Esophagus muscularis mucosa (tissue), 4 donors: ENCODE results near the gene C1QTNF1. TPM values are rescaled to one million over a fixed set of nuclear protein-coding genes. Genes with fewer than 3 reads are reported as not detected.

ENCODE experiments used
- DNase-seq: peaks from one replicate; pipeline ENCODE4 v3.0.0-alpha.2; 2017; ENCODE audit errors: extremely low spot score
- H3K27ac ChIP-seq, 4 donors: fragments of 200-600 bp; sonication (generic); replicated peaks in 1 of 4; 1 replicate in 3 of 4; 2 replicates in 1 of 4; pipeline ENCODE4 v1.5.1; 2016 to 2019; ENCODE audit warnings: mild to moderate bottlenecking in 1 of 4
- H3K27me3 ChIP-seq, 4 donors: fragments of 200-600 bp; sonication (generic); one replicate each; pipeline versions ENCODE4 v1.5.1 to v1.6.0; 2016 to 2019
- H3K36me3 ChIP-seq, 4 donors: fragments of 200-600 bp; sonication (generic); one replicate each; pipeline ENCODE4 v1.5.1; 2016 to 2019
- H3K4me1 ChIP-seq, 4 donors: fragments of 200-600 bp; sonication (generic); one replicate each; pipeline ENCODE4 v1.5.1; 2016 to 2019
- H3K4me3 ChIP-seq, 4 donors: fragments of 200-600 bp; sonication (generic); 1 replicate in 2 of 4; 2 replicates in 2 of 4; pipeline ENCODE4 v1.5.1; 2016 to 2019; ENCODE audit warnings: mild to moderate bottlenecking in 4 of 4, moderate library complexity in 1 of 4
- H3K9me3 ChIP-seq, 4 donors: fragments of 200-600 bp; sonication (generic); 1 replicate in 3 of 4; 2 replicates in 1 of 4; pipeline ENCODE4 v1.5.1; 2016 to 2019
- EP300 ChIP-seq: sonication (generic); formaldehyde crosslinking; IDR thresholded peaks from one replicate; pipeline ENCODE4 v1.6.1; 2017; ENCODE audit warnings: antibody characterized with exemption
- POLR2A ChIP-seq: fragments of 450-650 bp; IDR thresholded peaks from one replicate; pipeline ENCODE4 v1.6.1; 2017; ENCODE audit warnings: antibody characterized with exemption, moderate library complexity, mild to moderate bottlenecking, low read depth
- POLR2AphosphoS5 ChIP-seq, 2 donors: sonication (generic); formaldehyde crosslinking; IDR thresholded peaks; one replicate each; pipeline ENCODE4 v1.6.1; 2017; ENCODE audit warnings: antibody characterized with exemption in 2 of 2
- WGBS: methylation state at CpG from one replicate; pipeline ENCODE4 v1.1.5; 2018; 5-methylcytosine and 5-hydroxymethylcytosine counted together
- intact Hi-C: fragments of 100-400 bp; cut with DNase I; formaldehyde crosslinking; loops from one replicate; pipeline ENCODE4 v1.15.1; 2023
- total RNA-seq, 4 donors: library from RNA; depleted of rRNA; stranded (reverse); fragments of >200 nt; gene quantifications; one replicate each; pipeline versions ENCODE4 v1.1.0 to v1.2.1, GENCODE V29; 2016
- TF ChIP-seq, protein P1 (sequence below), 3 experiments: fragments of 200-600 bp in 2 of 3; fragments of 450-650 bp in 1 of 3; sonication (generic) in 2 of 3; IDR thresholded peaks; one replicate each; pipeline ENCODE4 v1.5.1; 2017 to 2019; ENCODE audit warnings: antibody characterized with exemption in 3 of 3, mild to moderate bottlenecking in 2 of 3, moderate library complexity in 1 of 3

Gene C1QTNF1
- total RNA-seq, 4 donors from 2014 or later, result 31.1 to 115 (median 70.4) TPM

DNA sequence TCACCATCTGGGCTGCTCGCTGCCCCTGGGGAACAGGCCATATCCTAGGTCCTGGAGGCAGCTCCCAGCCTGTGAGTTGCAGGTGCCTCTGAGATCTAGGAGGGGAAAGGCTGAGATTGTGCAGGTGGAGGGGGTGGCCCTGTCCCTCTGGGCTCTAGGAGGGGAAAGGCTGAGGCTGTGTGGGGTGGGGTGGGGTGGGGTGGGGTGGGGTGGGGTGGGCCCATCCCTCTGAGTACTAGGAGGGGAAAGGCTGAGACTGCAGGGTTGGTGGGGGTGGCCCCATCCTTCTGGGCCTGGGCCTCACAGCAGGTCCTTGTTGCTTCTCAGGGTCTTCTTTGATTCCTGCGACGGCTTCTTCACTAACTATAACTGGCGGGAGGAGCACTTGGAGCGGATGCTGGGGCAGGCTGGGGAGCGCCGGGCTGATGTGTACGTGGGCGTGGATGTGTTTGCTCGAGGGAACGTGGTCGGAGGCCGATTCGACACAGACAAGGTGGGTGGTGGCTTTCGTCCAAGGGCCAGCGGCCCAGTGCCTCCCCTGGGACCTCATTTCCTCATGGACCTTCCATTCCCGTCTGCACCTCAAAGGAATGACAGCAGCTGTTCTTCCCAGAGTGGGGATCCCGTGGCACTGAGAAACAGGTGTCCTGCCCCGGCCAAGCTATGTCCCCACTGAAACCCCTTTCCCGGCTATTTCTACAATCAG, 57.8 kb downstream of the C1QTNF1 start:
- intact Hi-C loops, result loop anchor here (5.0 kb wide), 1 partner anchor 34 kb away; no protein-coding TSS in a partner anchor
- Histone ChIP-seq H3K9me3 (no peaks in the 10 kb centered on the region), H3K36me3 (peaks cover 24 to 95% (median 86%) of the 10 kb centered on the region in 4 donors), H3K4me3 (no peak overlapping the region), H3K27ac (no peak overlapping the region), H3K27me3 (no peaks in the 10 kb centered on the region), H3K4me1 (peaks cover 3 to 19% (median 9%) of the 10 kb centered on the region in 4 donors)
- DNase-seq, result no peak
- WGBS, result 77% methylated on average over 8 of the region's 20 CpGs
- no peak for TF ChIP-seq POLR2A
- TF ChIP-seq EP300, result no peak
- TF ChIP-seq POLR2AphosphoS5 (IDR thresholded peaks at IDR 0.05), result no peak
- TF ChIP-seq, protein P1, sequence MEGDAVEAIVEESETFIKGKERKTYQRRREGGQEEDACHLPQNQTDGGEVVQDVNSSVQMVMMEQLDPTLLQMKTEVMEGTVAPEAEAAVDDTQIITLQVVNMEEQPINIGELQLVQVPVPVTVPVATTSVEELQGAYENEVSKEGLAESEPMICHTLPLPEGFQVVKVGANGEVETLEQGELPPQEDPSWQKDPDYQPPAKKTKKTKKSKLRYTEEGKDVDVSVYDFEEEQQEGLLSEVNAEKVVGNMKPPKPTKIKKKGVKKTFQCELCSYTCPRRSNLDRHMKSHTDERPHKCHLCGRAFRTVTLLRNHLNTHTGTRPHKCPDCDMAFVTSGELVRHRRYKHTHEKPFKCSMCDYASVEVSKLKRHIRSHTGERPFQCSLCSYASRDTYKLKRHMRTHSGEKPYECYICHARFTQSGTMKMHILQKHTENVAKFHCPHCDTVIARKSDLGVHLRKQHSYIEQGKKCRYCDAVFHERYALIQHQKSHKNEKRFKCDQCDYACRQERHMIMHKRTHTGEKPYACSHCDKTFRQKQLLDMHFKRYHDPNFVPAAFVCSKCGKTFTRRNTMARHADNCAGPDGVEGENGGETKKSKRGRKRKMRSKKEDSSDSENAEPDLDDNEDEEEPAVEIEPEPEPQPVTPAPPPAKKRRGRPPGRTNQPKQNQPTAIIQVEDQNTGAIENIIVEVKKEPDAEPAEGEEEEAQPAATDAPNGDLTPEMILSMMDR (IDR thresholded peaks at IDR 0.05), result no peak

- intact Hi-C loops, result loop anchor here (5.0 kb wide), 1 partner anchor 35 kb away; no protein-coding TSS in a partner anchor
- no peak for TF ChIP-seq POLR2AphosphoS5 (IDR thresholded peaks at IDR 0.05)
- TF ChIP-seq, protein P1 (IDR thresholded peaks at IDR 0.05), result peak; percentile 69 to 92 (median 77)
- TF ChIP-seq POLR2A, result no peak
- 59% methylated on average over 28 of the region's 41 CpGs for WGBS
- DNase-seq, result no peak
- no peaks in the 10 kb centered on the region for H3K9me3 ChIP-seq
- no peak overlapping the region for H3K27ac ChIP-seq
- H3K4me3 ChIP-seq, result no peak overlapping the region
- H3K36me3 ChIP-seq, result peaks cover 24 to 99% (median 94%) of the 10 kb centered on the region in 4 donors
- H3K27me3 ChIP-seq, result no peaks in the 10 kb centered on the region
- H3K4me1 ChIP-seq, result peaks cover 0 to 10% (median 7%) of the 10 kb centered on the region in 4 donors
Observed at GRCh38 chr17:79082311-79083190, 58.6 kb downstream of the C1QTNF1 start.

GRCh38 chr17:79083191-79083971, 59.4 kb downstream of the C1QTNF1 start:
- H3K27me3 ChIP-seq, result no peaks in the 10 kb centered on the region
- no peak overlapping the region for H3K27ac ChIP-seq
- no peak overlapping the region for H3K4me3 ChIP-seq
- WGBS, result 85% methylated on average over 24 of the region's 28 CpGs
- no peak for TF ChIP-seq EP300
- TF ChIP-seq POLR2AphosphoS5 (IDR thresholded peaks at IDR 0.05), result no peak
- TF ChIP-seq, protein P1 (IDR thresholded peaks at IDR 0.05), result no peak
- no peak for TF ChIP-seq POLR2A
- intact Hi-C loops, result loop anchor here (5.0 kb wide), 1 partner anchor 36 kb away; no protein-coding TSS in a partner anchor
- no peaks in the 10 kb centered on the region for H3K9me3 ChIP-seq
- peaks cover 0 to 8% (median 7%) of the 10 kb centered on the region in 4 donors for H3K4me1 ChIP-seq
- no peak for DNase-seq
- H3K36me3 ChIP-seq, result peaks cover 24 to 96% (median 86%) of the 10 kb centered on the region in 4 donors

DNA sequence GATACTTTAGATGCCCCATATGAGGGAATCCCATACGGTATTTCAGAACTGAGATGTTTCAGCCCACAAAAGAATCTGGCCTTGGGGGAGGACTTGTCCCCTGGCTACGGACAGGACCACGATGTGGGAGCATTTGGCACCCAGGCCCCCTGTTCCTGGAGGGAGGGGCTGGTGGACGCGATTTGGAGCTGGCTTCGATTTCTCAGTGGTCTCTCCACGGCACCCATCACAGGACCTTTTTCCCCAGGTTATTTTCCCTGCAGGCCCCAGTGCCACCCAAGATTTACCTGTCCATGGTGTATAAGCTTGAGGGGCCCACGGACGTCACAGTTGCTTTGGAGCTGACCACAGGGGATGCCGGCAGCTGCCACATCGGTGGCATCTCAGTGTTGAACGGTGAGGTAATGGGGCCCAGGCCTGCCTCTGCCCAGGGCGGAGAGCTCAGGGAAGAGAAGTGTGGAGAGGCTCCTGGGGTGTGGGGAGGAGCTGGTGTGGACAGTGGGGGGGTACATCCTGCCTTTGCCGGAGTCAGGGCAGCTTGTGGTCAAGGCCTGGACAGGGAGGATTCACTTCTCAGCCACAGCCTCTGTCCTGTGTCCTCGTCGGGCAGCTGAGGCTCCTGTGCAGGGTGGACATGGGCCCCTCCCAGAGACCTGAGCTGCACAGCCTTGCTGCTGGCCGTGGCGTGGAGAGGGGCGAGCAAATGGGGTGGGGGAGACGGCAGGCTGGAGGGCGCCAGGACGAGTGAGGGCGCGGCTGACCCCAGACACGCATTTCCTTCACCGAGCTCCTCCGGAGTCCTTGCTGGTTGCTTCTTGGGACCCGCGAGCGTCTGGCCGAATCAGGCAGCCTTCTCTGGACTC, 60.6 kb downstream of the C1QTNF1 start:
- no peak for DNase-seq
- Histone ChIP-seq H3K27me3 (no peaks in the 10 kb centered on the region), H3K9me3 (no peaks in the 10 kb centered on the region), H3K36me3 (peaks cover 19 to 86% (median 75%) of the 10 kb centered on the region in 4 donors), H3K4me1 (peaks cover 0 to 8% (median 7%) of the 10 kb centered on the region in 4 donors), H3K4me3 (no peak overlapping the region), H3K27ac (no peak overlapping the region)
- no peak for TF ChIP-seq POLR2A
- TF ChIP-seq, protein P1 (IDR thresholded peaks at IDR 0.05), result no peak
- TF ChIP-seq EP300, result no peak
- no peak for TF ChIP-seq POLR2AphosphoS5 (IDR thresholded peaks at IDR 0.05)
- intact Hi-C loops, result loop anchor here (5.0 kb wide), 1 partner anchor 37 kb away; no protein-coding TSS in a partner anchor
- 94% methylated on average over 27 of the region's 31 CpGs for WGBS
